Measurements from ENCODE around the gene CGB5. TPM values are rescaled to one million over a fixed set of nuclear protein-coding genes. Genes with fewer than 3 reads are reported as not detected.
"Not testable (repeated sequence)": the region's sequence is repeated elsewhere in the genome, so short reads cannot be mapped to it uniquely, and the experiment has no call there.

The CGB5 gene
- total RNA-seq, 2 donors from 2014 or later, result not detected

- Mint-ChIP-seq H3K27ac (no peak overlapping the region), H3K9me3 (no peaks in the 10 kb centered on the region), H3K4me3 (peak overlapping the region; percentile 85 to 91), H3K27me3 (ENCODE audit: low read depth) (peaks cover 49% of the 10 kb centered on the region), H3K36me3 (ENCODE audit: insufficient read depth in 2 of 2) (no peaks in the 10 kb centered on the region), H3K4me1 (ENCODE audit: low read depth) (peaks cover 25% of the 10 kb centered on the region)
- ATAC-seq (replicated peaks in 1 of 2), result peak; percentile 79 to 87
- peak; percentile 61 to 70 for DNase-seq
Observed at GRCh38 chr19:49056101-49056901, 12.7 kb downstream of the CGB5 start.

- Mint-ChIP-seq H3K4me1 (ENCODE audit: low read depth) (peaks cover 25% of the 10 kb centered on the region), H3K4me3 (peak overlapping the region; percentile 85 to 91), H3K27me3 (ENCODE audit: low read depth) (peaks cover 54% of the 10 kb centered on the region)
- not testable (repeated sequence) for H3K36me3 Mint-ChIP-seq (ENCODE audit: insufficient read depth in 2 of 2); DNase-seq; H3K9me3 Mint-ChIP-seq; H3K27ac Mint-ChIP-seq
- ATAC-seq (replicated peaks in 1 of 2), result peak in 1 of 2 donors; percentile 20
Observed at GRCh38 chr19:49056902-49057596, 13.4 kb downstream of the CGB5 start.

GRCh38 chr19:49057636-49058234 lies 14.1 kb downstream of the CGB5 start, which contains the start of gene CGB7:
Gene CGB7 (minus strand): TSS chr19:49057749. CDS start chr19:49055375, 2,374 bp downstream.
- H3K9me3 Mint-ChIP-seq, result no peaks in the 10 kb centered on the region
- ATAC-seq (replicated peaks in 1 of 2) (peak; percentile 41 to 45), DNase-seq (peak; percentile 39 to 40)
- peaks cover 25% of the 10 kb centered on the region for H3K4me1 Mint-ChIP-seq (ENCODE audit: low read depth)
- H3K4me3 Mint-ChIP-seq, result peak within 1 kb of the TSS; percentile 85 to 91
- H3K36me3 Mint-ChIP-seq (ENCODE audit: insufficient read depth in 2 of 2), result no peaks in the 10 kb centered on the region
- H3K27ac Mint-ChIP-seq, result no peak within 1 kb of the TSS
- peaks cover 54% of the 10 kb centered on the region for H3K27me3 Mint-ChIP-seq (ENCODE audit: low read depth)

GRCh38 chr19:49058562-49058961 lies 14.9 kb downstream of the CGB5 start:
- H3K36me3 Mint-ChIP-seq (ENCODE audit: insufficient read depth in 2 of 2), result no peaks in the 10 kb centered on the region
- no peaks in the 10 kb centered on the region for H3K9me3 Mint-ChIP-seq
- peaks cover 25% of the 10 kb centered on the region for H3K4me1 Mint-ChIP-seq (ENCODE audit: low read depth)
- H3K4me3 Mint-ChIP-seq, result peak overlapping the region in 1 of 2 donors; percentile 91
- peaks cover 63% of the 10 kb centered on the region for H3K27me3 Mint-ChIP-seq (ENCODE audit: low read depth)
- ATAC-seq (replicated peaks in 1 of 2), result peak in 1 of 2 donors; percentile 43
- no peak overlapping the region for H3K27ac Mint-ChIP-seq
- peak; percentile 39 to 57 for DNase-seq

GRCh38 chr19:49059053-49059452 lies 15.4 kb downstream of the CGB5 start:
- H3K36me3 Mint-ChIP-seq (ENCODE audit: insufficient read depth in 2 of 2), result no peaks in the 10 kb centered on the region
- no peak overlapping the region for H3K27ac Mint-ChIP-seq
- H3K9me3 Mint-ChIP-seq, result no peaks in the 10 kb centered on the region
- peaks cover 25% of the 10 kb centered on the region for H3K4me1 Mint-ChIP-seq (ENCODE audit: low read depth)
- H3K4me3 Mint-ChIP-seq, result no peak overlapping the region
- no peak for DNase-seq
- H3K27me3 Mint-ChIP-seq (ENCODE audit: low read depth), result peaks cover 66% of the 10 kb centered on the region
- no peak for ATAC-seq (replicated peaks in 1 of 2)

- Mint-ChIP-seq H3K27me3 (ENCODE audit: low read depth) (peaks cover 75% of the 10 kb centered on the region), H3K27ac (no peak overlapping the region), H3K9me3 (no peaks in the 10 kb centered on the region), H3K4me3 (no peak overlapping the region), H3K36me3 (ENCODE audit: insufficient read depth in 2 of 2) (no peaks in the 10 kb centered on the region), H3K4me1 (ENCODE audit: low read depth) (peaks cover 21% of the 10 kb centered on the region)
- DNase-seq (no peak), ATAC-seq (replicated peaks in 1 of 2) (no peak)
Observed at GRCh38 chr19:49061000-49061399, 17.4 kb downstream of the CGB5 start.

- H3K9me3 Mint-ChIP-seq, result no peaks in the 10 kb centered on the region
- DNase-seq (peak in 1 of 2 donors; percentile 25), ATAC-seq (replicated peaks in 1 of 2) (peak in 1 of 2 donors; percentile 23)
- H3K27ac Mint-ChIP-seq, result no peak overlapping the region
- H3K27me3 Mint-ChIP-seq (ENCODE audit: low read depth), result peaks cover 78% of the 10 kb centered on the region
- peaks cover 17% of the 10 kb centered on the region for H3K4me1 Mint-ChIP-seq (ENCODE audit: low read depth)
- H3K36me3 Mint-ChIP-seq (ENCODE audit: insufficient read depth in 2 of 2), result no peaks in the 10 kb centered on the region
- no peak overlapping the region for H3K4me3 Mint-ChIP-seq
Observed at GRCh38 chr19:49061445-49061844, 17.8 kb downstream of the CGB5 start.

GRCh38 chr19:49064029-49064629 lies 20.5 kb downstream of the CGB5 start:
- H3K36me3 Mint-ChIP-seq (ENCODE audit: insufficient read depth in 2 of 2), result no peaks in the 10 kb centered on the region
- no peaks in the 10 kb centered on the region for H3K4me1 Mint-ChIP-seq (ENCODE audit: low read depth)
- peaks cover 78% of the 10 kb centered on the region for H3K27me3 Mint-ChIP-seq (ENCODE audit: low read depth)
- DNase-seq (no peak), ATAC-seq (replicated peaks in 1 of 2) (no peak)
- H3K27ac Mint-ChIP-seq, result no peak overlapping the region
- H3K4me3 Mint-ChIP-seq, result peak overlapping the region in 1 of 2 donors; percentile 5
- H3K9me3 Mint-ChIP-seq, result no peaks in the 10 kb centered on the region

- Mint-ChIP-seq H3K4me1 (ENCODE audit: low read depth) (no peaks in the 10 kb centered on the region), H3K27me3 (ENCODE audit: low read depth) (peaks cover 79% of the 10 kb centered on the region), H3K9me3 (peaks cover 0 to 4% of the 10 kb centered on the region in 2 donors), H3K36me3 (ENCODE audit: insufficient read depth in 2 of 2) (peaks cover 0 to 1% of the 10 kb centered on the region in 2 donors), H3K4me3 (peak within 1 kb of the TSS in 1 of 2 donors; percentile 29), H3K27ac (no peak within 1 kb of the TSS)
- no peak for DNase-seq
- peak in 1 of 2 donors; percentile 17 for ATAC-seq (replicated peaks in 1 of 2)
Observed at GRCh38 chr19:49064768-49065611, 21.3 kb downstream of the CGB5 start, which contains the start of gene NTF4. Gene NTF4 (minus strand): TSS chr19:49064818. CDS start chr19:49061997, 2,821 bp downstream.

GRCh38 chr19:49065905-49066512 lies 22.4 kb downstream of the CGB5 start:
- Mint-ChIP-seq H3K9me3 (peaks cover 0 to 4% of the 10 kb centered on the region in 2 donors), H3K4me1 (ENCODE audit: low read depth) (no peaks in the 10 kb centered on the region), H3K27ac (no peak overlapping the region), H3K4me3 (no peak overlapping the region), H3K36me3 (ENCODE audit: insufficient read depth in 2 of 2) (peaks cover 0 to 1% of the 10 kb centered on the region in 2 donors), H3K27me3 (ENCODE audit: low read depth) (peaks cover 79% of the 10 kb centered on the region)
- no peak for DNase-seq
- no peak for ATAC-seq (replicated peaks in 1 of 2)

- peaks cover 0 to 1% of the 10 kb centered on the region in 2 donors for H3K36me3 Mint-ChIP-seq (ENCODE audit: insufficient read depth in 2 of 2)
- DNase-seq (no peak), ATAC-seq (replicated peaks in 1 of 2) (no peak)
- H3K4me3 Mint-ChIP-seq, result no peak overlapping the region
- peaks cover 73% of the 10 kb centered on the region for H3K27me3 Mint-ChIP-seq (ENCODE audit: low read depth)
- peaks cover 0 to 4% of the 10 kb centered on the region in 2 donors for H3K9me3 Mint-ChIP-seq
- no peak overlapping the region for H3K27ac Mint-ChIP-seq
- H3K4me1 Mint-ChIP-seq (ENCODE audit: low read depth), result no peaks in the 10 kb centered on the region
Observed at GRCh38 chr19:49067554-49067953, 23.9 kb downstream of the CGB5 start.
